ENCODE measurements around the gene SF3B6. TPM values are rescaled to one million over a fixed set of nuclear protein-coding genes. Genes with fewer than 3 reads are reported as not detected.
A peak's percentile ranks its signal among the peaks of the same experiment; 100 is the strongest.

The SF3B6 gene
- total RNA-seq, 1 experiment from 2014 or later: 184 TPM

- H3K27me3 Mint-ChIP-seq (ENCODE audit: insufficient read depth, unreplicated experiment): no peaks in the 10 kb centered on the region
- no peak overlapping the region for H3K4me3 Mint-ChIP-seq (ENCODE audit: unreplicated experiment)
- DNase-seq: no peak
- H3K36me3 ChIP-seq (ENCODE audit: control insufficient read depth, insufficient read depth, low read length): peaks cover 2% of the 10 kb centered on the region; the same call in 1 of the 2 replicates
- no peaks in the 10 kb centered on the region for H3K9me3 Mint-ChIP-seq (ENCODE audit: unreplicated experiment)
- no peaks in the 10 kb centered on the region for H3K27me3 ChIP-seq (replicated peaks; ENCODE audit: control insufficient read depth, insufficient read depth, low read length)
- no peak overlapping the region for H3K27ac Mint-ChIP-seq (ENCODE audit: unreplicated experiment)
- no peak overlapping the region for H3K4me3 ChIP-seq (ENCODE audit: low read depth, low read length)
- intact Hi-C loops (cut with micrococcal nuclease; ENCODE audit: unreplicated experiment): no loop called here
- peaks cover 7% of the 10 kb centered on the region for H3K36me3 Mint-ChIP-seq (ENCODE audit: insufficient read depth, unreplicated experiment)
- H3K4me1 Mint-ChIP-seq (ENCODE audit: low read depth, unreplicated experiment): no peaks in the 10 kb centered on the region
- BruUV-seq (replicated peaks): no TSS peak
- CTCF ChIA-PET: interaction anchor here (1.2 kb wide), 1 partner anchor 97 kb away, joined by 3 read pairs; the partner anchor contains the start of gene ATAD2B
- peak in 1 of 2 experiments; percentile 23 for TF ChIP-seq CTCF (IDR thresholded peaks at IDR 0.05; ENCODE audit: insufficient read depth in 1 of 2, low read depth in 1 of 2, low read length in 1 of 2, severe bottlenecking in 1 of 2, unreplicated experiment in 1 of 2)
- H3K9me3 ChIP-seq: no peaks in the 10 kb centered on the region
- H3K4me1 ChIP-seq: no peaks in the 10 kb centered on the region
- POLR2A ChIA-PET: no interaction called here
Observed at GRCh38 chr2:24024018-24024417, 52.1 kb downstream of the SF3B6 start.

- intact Hi-C loops (cut with micrococcal nuclease; ENCODE audit: unreplicated experiment): no loop called here
- H3K27me3 Mint-ChIP-seq (ENCODE audit: insufficient read depth, unreplicated experiment): no peaks in the 10 kb centered on the region
- H3K36me3 ChIP-seq (ENCODE audit: control insufficient read depth, insufficient read depth, low read length): peaks cover 2% of the 10 kb centered on the region; the same call in 1 of the 2 replicates
- H3K9me3 Mint-ChIP-seq (ENCODE audit: unreplicated experiment): no peaks in the 10 kb centered on the region
- H3K4me3 Mint-ChIP-seq (ENCODE audit: unreplicated experiment): no peak overlapping the region
- H3K27ac Mint-ChIP-seq (ENCODE audit: unreplicated experiment): no peak overlapping the region
- no peak for DNase-seq
- H3K27me3 ChIP-seq (replicated peaks; ENCODE audit: control insufficient read depth, insufficient read depth, low read length): no peaks in the 10 kb centered on the region
- peaks cover 7% of the 10 kb centered on the region for H3K36me3 Mint-ChIP-seq (ENCODE audit: insufficient read depth, unreplicated experiment)
- no peaks in the 10 kb centered on the region for H3K4me1 Mint-ChIP-seq (ENCODE audit: low read depth, unreplicated experiment)
- no peaks in the 10 kb centered on the region for H3K4me1 ChIP-seq
- H3K4me3 ChIP-seq (ENCODE audit: low read depth, low read length): no peak overlapping the region
- POLR2A ChIA-PET: no interaction called here
- BruUV-seq (replicated peaks): no TSS peak
- no peaks in the 10 kb centered on the region for H3K9me3 ChIP-seq
- TF ChIP-seq CTCF (IDR thresholded peaks at IDR 0.05; ENCODE audit: insufficient read depth in 1 of 2, low read depth in 1 of 2, low read length in 1 of 2, severe bottlenecking in 1 of 2, unreplicated experiment in 1 of 2): no peak
- CTCF ChIA-PET: no interaction called here
Observed at GRCh38 chr2:24022975-24023575, 53.1 kb downstream of the SF3B6 start.

GRCh38 chr2:24022324-24022974 is 53.7 kb downstream of the SF3B6 start:
- Mint-ChIP-seq H3K4me1 (ENCODE audit: low read depth, unreplicated experiment) (no peaks in the 10 kb centered on the region), H3K36me3 (ENCODE audit: insufficient read depth, unreplicated experiment) (peaks cover 7% of the 10 kb centered on the region), H3K4me3 (ENCODE audit: unreplicated experiment) (no peak overlapping the region), H3K9me3 (ENCODE audit: unreplicated experiment) (no peaks in the 10 kb centered on the region), H3K27me3 (ENCODE audit: insufficient read depth, unreplicated experiment) (no peaks in the 10 kb centered on the region), H3K27ac (ENCODE audit: unreplicated experiment) (no peak overlapping the region)
- no TSS peak for BruUV-seq (replicated peaks)
- no peaks in the 10 kb centered on the region for H3K9me3 ChIP-seq
- intact Hi-C loops (cut with micrococcal nuclease; ENCODE audit: unreplicated experiment): no loop called here
- TF ChIP-seq CTCF (IDR thresholded peaks at IDR 0.05; ENCODE audit: insufficient read depth in 1 of 2, low read depth in 1 of 2, low read length in 1 of 2, severe bottlenecking in 1 of 2, unreplicated experiment in 1 of 2): no peak
- DNase-seq: no peak
- peaks cover 2% of the 10 kb centered on the region; the same call in 1 of the 2 replicates for H3K36me3 ChIP-seq (ENCODE audit: control insufficient read depth, insufficient read depth, low read length)
- POLR2A ChIA-PET: no interaction called here
- H3K4me3 ChIP-seq (ENCODE audit: low read depth, low read length): no peak overlapping the region
- no peaks in the 10 kb centered on the region for H3K4me1 ChIP-seq
- CTCF ChIA-PET: no interaction called here
- no peaks in the 10 kb centered on the region for H3K27me3 ChIP-seq (replicated peaks; ENCODE audit: control insufficient read depth, insufficient read depth, low read length)
